Chondrocyte (in vitro differentiated cells): ENCODE results near the gene TTBK2. TPM values are rescaled to one million over a fixed set of nuclear protein-coding genes. Genes with fewer than 3 reads are reported as not detected.

Experiments
- DNase-seq: peaks from one replicate; pipeline ENCODE4 v3.0.0; 2021; ENCODE audit warnings: mixed read lengths, low spot score
- H3K27ac Mint-ChIP-seq: one replicate; pipeline ENCODE4 v1.8.0; 2021; ENCODE audit warnings: mild to moderate bottlenecking, moderate library complexity, mixed read lengths; ENCODE audit not compliant: unreplicated experiment
- H3K27me3 Mint-ChIP-seq: 2 replicates; pipeline ENCODE4 v1.8.0; 2021; ENCODE audit warnings: low read depth, mixed read lengths
- H3K36me3 Mint-ChIP-seq: 2 replicates; pipeline ENCODE4 v1.8.0; 2021; ENCODE audit warnings: low read depth, mixed read lengths
- H3K4me1 Mint-ChIP-seq: 2 replicates; pipeline ENCODE4 v1.8.0; 2021; ENCODE audit warnings: low read depth, mild to moderate bottlenecking, mixed read lengths
- H3K4me3 Mint-ChIP-seq: one replicate; pipeline ENCODE4 v1.8.0; 2021; ENCODE audit warnings: mild to moderate bottlenecking, moderate library complexity, mixed read lengths; ENCODE audit not compliant: unreplicated experiment
- H3K9me3 Mint-ChIP-seq: 2 replicates; pipeline ENCODE4 v1.8.0; 2021; ENCODE audit warnings: low read depth, mixed read lengths
- CTCF ChIP-seq: fragments of 200-600 bp; sonication (generic); IDR thresholded peaks from 2 replicates; pipeline ENCODE4 v1.5.0; 2021; ENCODE audit warnings: antibody characterized with exemption, mild to moderate bottlenecking, moderate library complexity
- total RNA-seq: library from RNA; stranded (reverse); gene quantifications from 3 replicates; pipeline ENCODE4 v1.2.1, GENCODE V29; 2021

The TTBK2 gene
- total RNA-seq, 1 donor from 2014 or later, result 19.7 TPM

GRCh38 chr15:42716125-42716524, 204.5 kb downstream of the TTBK2 start:
- Mint-ChIP-seq H3K27me3 (no peaks in the 10 kb centered on the region), H3K4me1 (peaks cover 3% of the 10 kb centered on the region), H3K9me3 (no peaks in the 10 kb centered on the region)

GRCh38 chr15:42712584-42712983, 208.0 kb downstream of the TTBK2 start:
- no peak for TF ChIP-seq CTCF
- H3K36me3 Mint-ChIP-seq, result no peaks in the 10 kb centered on the region
- H3K4me3 Mint-ChIP-seq, result no peak overlapping the region
- no peaks in the 10 kb centered on the region for H3K9me3 Mint-ChIP-seq
- peaks cover 3% of the 10 kb centered on the region for H3K4me1 Mint-ChIP-seq
- no peak overlapping the region for H3K27ac Mint-ChIP-seq
- DNase-seq, result no peak
- H3K27me3 Mint-ChIP-seq, result no peaks in the 10 kb centered on the region

More at GRCh38 chr15:42716125-42716524, 204.5 kb downstream of the TTBK2 start:
- TF ChIP-seq CTCF, result no peak
- no peak for DNase-seq
- no peak overlapping the region for H3K27ac Mint-ChIP-seq
- no peak overlapping the region for H3K4me3 Mint-ChIP-seq
- H3K36me3 Mint-ChIP-seq, result peaks cover 14% of the 10 kb centered on the region

GRCh38 chr15:42711746-42712145, 208.8 kb downstream of the TTBK2 start:
- Mint-ChIP-seq H3K4me3 (no peak overlapping the region), H3K27ac (no peak overlapping the region), H3K36me3 (no peaks in the 10 kb centered on the region)

GRCh38 chr15:42710662-42711061, 209.9 kb downstream of the TTBK2 start:
- Mint-ChIP-seq H3K4me1 (peaks cover 6% of the 10 kb centered on the region), H3K9me3 (no peaks in the 10 kb centered on the region), H3K4me3 (no peak overlapping the region), H3K36me3 (no peaks in the 10 kb centered on the region), H3K27ac (no peak overlapping the region), H3K27me3 (no peaks in the 10 kb centered on the region)
- no peak for DNase-seq
- TF ChIP-seq CTCF, result no peak

More at GRCh38 chr15:42711746-42712145, 208.8 kb downstream of the TTBK2 start:
- Mint-ChIP-seq H3K4me1 (peaks cover 9% of the 10 kb centered on the region), H3K27me3 (no peaks in the 10 kb centered on the region), H3K9me3 (no peaks in the 10 kb centered on the region)
- TF ChIP-seq CTCF, result no peak
- DNase-seq, result no peak

GRCh38 chr15:42707873-42708544, 212.6 kb downstream of the TTBK2 start:
- H3K27me3 Mint-ChIP-seq, result no peaks in the 10 kb centered on the region
- peaks cover 2% of the 10 kb centered on the region for H3K36me3 Mint-ChIP-seq
- H3K9me3 Mint-ChIP-seq, result no peaks in the 10 kb centered on the region

More at GRCh38 chr15:42707873-42708544, 212.6 kb downstream of the TTBK2 start:
- H3K27ac Mint-ChIP-seq, result no peak overlapping the region
- H3K4me3 Mint-ChIP-seq, result no peak overlapping the region
- TF ChIP-seq CTCF, result no peak
- peaks cover 6% of the 10 kb centered on the region for H3K4me1 Mint-ChIP-seq
- no peak for DNase-seq
